GM21786 (cell line): ENCODE measurements around the gene BIRC7.

ENCODE experiments used
- ATAC-seq: cut with Tn5 transposase; IDR thresholded peaks from one replicate; pipeline ENCODE4 v1.9.1; 2021; ENCODE audit not compliant: unreplicated experiment

The BIRC7 gene

GRCh38 chr20:63261795-63262528 lies 26.3 kb downstream of the BIRC7 start:
- ATAC-seq = no peak

- no peak for ATAC-seq
Measured at GRCh38 chr20:63262836-63263235, 27.1 kb downstream of the BIRC7 start.

- no peak for ATAC-seq
Measured at GRCh38 chr20:63264000-63264399, 28.3 kb downstream of the BIRC7 start.

GRCh38 chr20:63264519-63264918 lies 28.8 kb downstream of the BIRC7 start:
- no peak for ATAC-seq

- ATAC-seq = no peak
Measured at GRCh38 chr20:63265891-63266515, 30.3 kb downstream of the BIRC7 start.

- ATAC-seq = no peak
Measured at GRCh38 chr20:63267691-63268090, 32.0 kb downstream of the BIRC7 start.

- no peak for ATAC-seq
Measured at GRCh38 chr20:63268256-63268655, 32.6 kb downstream of the BIRC7 start.

- ATAC-seq = no peak
Measured at GRCh38 chr20:63268671-63269439, 33.1 kb downstream of the BIRC7 start.

- no peak for ATAC-seq
Measured at GRCh38 chr20:63269724-63270123, 34.0 kb downstream of the BIRC7 start.

GRCh38 chr20:63270606-63271325 lies 35.1 kb downstream of the BIRC7 start:
- no peak for ATAC-seq

- peak; percentile 92 for ATAC-seq
Measured at GRCh38 chr20:63272105-63273058, 36.7 kb downstream of the BIRC7 start, which contains the start of gene ARFGAP1. Gene ARFGAP1, plus strand, starts transcription at chr20:63272813. Its CDS starts 2,768 bp downstream, at chr20:63275581.

- ATAC-seq = no peak
Measured at GRCh38 chr20:63273059-63273579, 37.4 kb downstream of the BIRC7 start.

- ATAC-seq = no peak
Measured at GRCh38 chr20:63273635-63274380, 38.1 kb downstream of the BIRC7 start.

GRCh38 chr20:63274381-63275228 lies 38.9 kb downstream of the BIRC7 start:
- ATAC-seq = no peak

- no peak for ATAC-seq
Measured at GRCh38 chr20:63275825-63276224, 40.1 kb downstream of the BIRC7 start.

- no peak for ATAC-seq
Measured at GRCh38 chr20:63276956-63277355, 41.3 kb downstream of the BIRC7 start.

- no peak for ATAC-seq
Measured at GRCh38 chr20:63277466-63278272, 42.0 kb downstream of the BIRC7 start.
